Mesendoderm (in vitro differentiated cells): ENCODE measurements around the gene EPC1.
"Not testable (repeated sequence)": the region's sequence is repeated elsewhere in the genome, so short reads cannot be mapped to it uniquely, and the experiment has no call there.

ENCODE experiments used
- DNase-seq: peaks from one replicate; pipeline ENCODE4 v3.0.0; 2013
- H2AK5ac ChIP-seq: 2 replicates; pipeline ENCODE4 v1.6.1; 2013; ENCODE audit warnings: low read length, inconsistent platforms
- H2BK120ac ChIP-seq: 2 replicates; pipeline ENCODE4 v1.6.1; 2013; ENCODE audit warnings: low read depth, mild to moderate bottlenecking, low read length, moderate library complexity, mixed read lengths
- H2BK15ac ChIP-seq: replicated peaks from 2 replicates; pipeline ENCODE4 v1.6.1; 2013; ENCODE audit warnings: low read depth, mild to moderate bottlenecking, moderate library complexity
- H2BK5ac ChIP-seq: 2 replicates; pipeline ENCODE4 v1.6.1; 2013; ENCODE audit warnings: low read length, inconsistent platforms
- H3K18ac ChIP-seq: 2 replicates; pipeline ENCODE4 v1.6.1; 2013; ENCODE audit warnings: mild to moderate bottlenecking, low read length, mixed read lengths
- H3K23ac ChIP-seq: one replicate; pipeline ENCODE4 v1.6.1; 2013; ENCODE audit warnings: low read length
- H3K27ac ChIP-seq: 2 replicates; pipeline ENCODE4 v1.5.1; 2013; ENCODE audit warnings: low read depth, mild to moderate bottlenecking, inconsistent platforms, low read length, moderate library complexity
- H3K27me3 ChIP-seq: 2 replicates; pipeline ENCODE4 v1.6.1; 2013; ENCODE audit warnings: low read length, control low read depth, mild to moderate bottlenecking, inconsistent platforms; ENCODE audit not compliant: insufficient read depth, poor library complexity
- H3K36me3 ChIP-seq: 2 replicates; pipeline ENCODE4 v1.6.1; 2013; ENCODE audit warnings: low read length, inconsistent platforms; ENCODE audit not compliant: control insufficient read depth, insufficient read depth
- H3K4ac ChIP-seq: one replicate; pipeline ENCODE4 v1.6.1; 2013; ENCODE audit warnings: low read depth, mild to moderate bottlenecking, low read length, moderate library complexity
- H3K4me1 ChIP-seq: 2 replicates; pipeline ENCODE4 v1.6.1; 2013; ENCODE audit warnings: low read depth, low read length, inconsistent platforms; ENCODE audit not compliant: control insufficient read depth
- H3K4me2 ChIP-seq: 2 replicates; pipeline ENCODE4 v1.6.1; 2013; ENCODE audit warnings: low read length
- H3K4me3 ChIP-seq: 2 replicates; pipeline ENCODE4 v1.5.1; 2013; ENCODE audit warnings: mild to moderate bottlenecking, low read length
- H3K56ac ChIP-seq: one replicate; pipeline ENCODE4 v1.6.1; 2013; ENCODE audit warnings: low read length
- H3K79me1 ChIP-seq: 2 replicates; pipeline ENCODE4 v1.6.1; 2013; ENCODE audit warnings: low read length, inconsistent platforms
- H3K79me2 ChIP-seq: 2 replicates; pipeline ENCODE4 v1.6.1; 2013; ENCODE audit warnings: mild to moderate bottlenecking, low read length; ENCODE audit not compliant: control insufficient read depth, insufficient read depth
- H3K9ac ChIP-seq: 2 replicates; pipeline ENCODE4 v1.6.1; 2013; ENCODE audit warnings: low read length, inconsistent platforms
- H4K5ac ChIP-seq: one replicate; pipeline ENCODE4 v1.6.1; 2013; ENCODE audit warnings: low read length
- H4K8ac ChIP-seq: one replicate; pipeline ENCODE4 v1.6.1; 2013; ENCODE audit warnings: low read depth, mild to moderate bottlenecking, control low read depth, low read length, moderate library complexity
- WGBS: extraction: QIAGEN DNeasy Blood & Tissue Kit; methylation state at CpG from one replicate; pipeline ENCODE4 v1.1.7; 2013; ENCODE audit warnings: low lambda C conversion rate, missing lambda C conversion rate; ENCODE audit not compliant: insufficient coverage; ENCODE audit errors: extremely low coverage; 5-methylcytosine and 5-hydroxymethylcytosine counted together

Gene EPC1

GRCh38 chr10:32253821-32254220 is 93.1 kb downstream of the EPC1 start:
- Histone ChIP-seq H3K4me3 (no peak overlapping the region), H3K18ac (no peak overlapping the region), H3K9ac (no peak overlapping the region), H4K8ac (no peak overlapping the region), H4K5ac (no peak overlapping the region), H3K27me3 (no peaks in the 10 kb centered on the region), H3K23ac (no peak overlapping the region), H3K27ac (no peak overlapping the region), H3K36me3 (no peaks in the 10 kb centered on the region), H3K56ac (no peak overlapping the region), H3K4me1 (peaks cover 2% of the 10 kb centered on the region), H2BK15ac (no peak overlapping the region), H2BK120ac (no peak overlapping the region), H3K4me2 (no peak overlapping the region), H3K79me1 (no peaks in the 10 kb centered on the region), H3K4ac (no peak overlapping the region), H2BK5ac (no peak overlapping the region), H2AK5ac (no peak overlapping the region), H3K79me2 (no peaks in the 10 kb centered on the region)
- no CpG with 5 or more reads among the region's 2 CpGs for WGBS
- peak; percentile 29 for DNase-seq

DNA sequence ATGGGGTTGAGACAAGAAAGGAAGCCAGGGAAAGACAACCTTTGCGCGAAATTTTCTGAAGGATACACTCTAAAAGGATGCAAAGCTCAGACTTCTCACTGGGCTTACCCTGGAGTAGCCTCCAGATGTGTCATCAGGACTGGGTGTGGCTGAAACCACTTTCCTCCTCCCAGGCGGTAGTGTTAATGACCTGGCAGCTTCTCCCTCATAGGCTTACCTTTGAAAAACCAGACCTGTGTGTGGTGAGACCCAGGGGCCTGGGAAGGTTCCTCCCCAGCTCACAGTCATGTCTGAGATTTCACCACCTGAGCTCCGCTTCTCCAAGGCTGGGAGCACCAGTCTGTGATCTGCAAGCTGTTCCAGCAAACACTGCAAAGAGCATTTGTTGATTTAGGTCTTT is 93.7 kb downstream of the EPC1 start:
- H2BK5ac ChIP-seq = no peak overlapping the region
- no peaks in the 10 kb centered on the region for H3K79me2 ChIP-seq
- H2AK5ac ChIP-seq = no peak overlapping the region
- peaks cover 2% of the 10 kb centered on the region for H3K4me1 ChIP-seq
- no peak overlapping the region for H4K5ac ChIP-seq
- H3K56ac ChIP-seq = no peak overlapping the region
- H2BK120ac ChIP-seq = no peak overlapping the region
- no peaks in the 10 kb centered on the region for H3K79me1 ChIP-seq
- H3K18ac ChIP-seq = no peak overlapping the region
- H3K4ac ChIP-seq = no peak overlapping the region
- H4K8ac ChIP-seq = no peak overlapping the region
- H3K23ac ChIP-seq = no peak overlapping the region
- no CpG with 5 or more reads among the region's 4 CpGs for WGBS
- no peak overlapping the region for H3K4me2 ChIP-seq
- H3K4me3 ChIP-seq = no peak overlapping the region
- no peaks in the 10 kb centered on the region for H3K27me3 ChIP-seq
- H3K27ac ChIP-seq = no peak overlapping the region
- H2BK15ac ChIP-seq = no peak overlapping the region
- no peaks in the 10 kb centered on the region for H3K36me3 ChIP-seq
- H3K9ac ChIP-seq = no peak overlapping the region
- peak; percentile 83 for DNase-seq

- no CpG with 5 or more reads among the region's 3 CpGs for WGBS
- H3K27ac ChIP-seq, H3K4me2 ChIP-seq, H3K4me1 ChIP-seq, H2BK15ac ChIP-seq, H2AK5ac ChIP-seq, H3K18ac ChIP-seq, H3K4ac ChIP-seq, H3K4me3 ChIP-seq, H4K5ac ChIP-seq, H3K56ac ChIP-seq, H3K79me1 ChIP-seq, H3K79me2 ChIP-seq, H4K8ac ChIP-seq, DNase-seq, H3K9ac ChIP-seq, H3K23ac ChIP-seq, H2BK120ac ChIP-seq, H3K36me3 ChIP-seq, H2BK5ac ChIP-seq, H3K27me3 ChIP-seq: not testable (repeated sequence)
Observed at GRCh38 chr10:32250489-32250888, 96.5 kb downstream of the EPC1 start.

GRCh38 chr10:32246685-32247084 is 100.3 kb downstream of the EPC1 start:
- DNase-seq = no peak
- Histone ChIP-seq H2BK120ac (no peak overlapping the region), H3K4me2 (no peak overlapping the region), H3K4me1 (no peaks in the 10 kb centered on the region), H3K56ac (no peak overlapping the region), H3K23ac (no peak overlapping the region), H2BK5ac (no peak overlapping the region), H3K27me3 (no peaks in the 10 kb centered on the region), H2AK5ac (no peak overlapping the region), H2BK15ac (no peak overlapping the region), H3K4ac (no peak overlapping the region), H3K9ac (no peak overlapping the region), H4K5ac (no peak overlapping the region), H3K27ac (no peak overlapping the region), H3K79me2 (no peaks in the 10 kb centered on the region), H3K18ac (no peak overlapping the region), H3K4me3 (no peak overlapping the region), H3K36me3 (no peaks in the 10 kb centered on the region), H3K79me1 (no peaks in the 10 kb centered on the region), H4K8ac (no peak overlapping the region)
- no CpG with 5 or more reads among the region's 3 CpGs for WGBS

GRCh38 chr10:32245760-32246159 is 101.2 kb downstream of the EPC1 start:
- no peak overlapping the region for H3K4me2 ChIP-seq
- H3K18ac ChIP-seq = no peak overlapping the region
- no peak overlapping the region for H3K27ac ChIP-seq
- no peaks in the 10 kb centered on the region for H3K4me1 ChIP-seq
- no peaks in the 10 kb centered on the region for H3K79me1 ChIP-seq
- no CpG with 5 or more reads among the region's 8 CpGs for WGBS
- H3K56ac ChIP-seq = no peak overlapping the region
- H3K9ac ChIP-seq = no peak overlapping the region
- H2BK120ac ChIP-seq = no peak overlapping the region
- no peak overlapping the region for H4K5ac ChIP-seq
- no peaks in the 10 kb centered on the region for H3K79me2 ChIP-seq
- H3K36me3 ChIP-seq = no peaks in the 10 kb centered on the region
- no peak overlapping the region for H3K4ac ChIP-seq
- DNase-seq = no peak
- no peak overlapping the region for H2BK15ac ChIP-seq
- H2AK5ac ChIP-seq = no peak overlapping the region
- H3K23ac ChIP-seq = no peak overlapping the region
- no peak overlapping the region for H4K8ac ChIP-seq
- H3K27me3 ChIP-seq = no peaks in the 10 kb centered on the region
- no peak overlapping the region for H2BK5ac ChIP-seq
- no peak overlapping the region for H3K4me3 ChIP-seq

- Histone ChIP-seq H3K79me1 (no peaks in the 10 kb centered on the region), H2BK120ac (no peak overlapping the region), H3K18ac (no peak overlapping the region), H3K4me2 (no peak overlapping the region), H3K79me2 (no peaks in the 10 kb centered on the region), H3K4me3 (no peak overlapping the region), H3K9ac (no peak overlapping the region), H3K36me3 (no peaks in the 10 kb centered on the region), H4K8ac (peak overlapping the region; percentile 78), H4K5ac (no peak overlapping the region), H3K23ac (no peak overlapping the region), H3K56ac (no peak overlapping the region), H2AK5ac (no peak overlapping the region), H2BK5ac (no peak overlapping the region), H3K4ac (no peak overlapping the region), H3K27me3 (no peaks in the 10 kb centered on the region), H2BK15ac (no peak overlapping the region), H3K4me1 (no peaks in the 10 kb centered on the region), H3K27ac (no peak overlapping the region)
- DNase-seq = no peak
- WGBS = no CpG with 5 or more reads among the region's 3 CpGs
Observed at GRCh38 chr10:32244421-32245207, 102.3 kb downstream of the EPC1 start.
